Neural cell (in vitro differentiated cells): ENCODE data around the gene MYMK. TPM values are rescaled to one million over a fixed set of nuclear protein-coding genes. Genes with fewer than 3 reads are reported as not detected.

ENCODE experiments used
- H2AFZ ChIP-seq: fragments of 200-600, 300-800 bp; sonication (generic), shearing (Covaris generic); 2 replicates; pipeline ENCODE4 v1.6.0; 2014; ENCODE audit warnings: low read depth, mild to moderate bottlenecking, antibody characterized with exemption, low read length, moderate library complexity
- H3F3A ChIP-seq: fragments of 200-600 bp; shearing (Covaris generic); 2 replicates; pipeline ENCODE4 v1.6.1; 2016; ENCODE audit warnings: mild to moderate bottlenecking, moderate library complexity, mixed read lengths, antibody characterized with exemption, low read length; ENCODE audit not compliant: insufficient read depth, poor library complexity, severe bottlenecking
- H3K27ac ChIP-seq: fragments of 200-600, 300-800 bp; sonication (generic), shearing (Covaris generic); 2 replicates; pipeline ENCODE4 v1.5.1; 2014; ENCODE audit warnings: mild to moderate bottlenecking, low read length, moderate library complexity
- H3K27me3 ChIP-seq: fragments of 300-800, 200-600 bp; sonication (generic), shearing (Covaris generic); 2 replicates; pipeline ENCODE4 v1.6.0; 2014; ENCODE audit warnings: mild to moderate bottlenecking, low read depth, low read length, moderate library complexity; ENCODE audit not compliant: insufficient read depth
- H3K36me3 ChIP-seq: fragments of 300-800, 200-600 bp; sonication (generic), shearing (Covaris generic); 2 replicates; pipeline ENCODE4 v1.5.1; 2014; ENCODE audit warnings: mild to moderate bottlenecking, antibody characterized with exemption, low read length, moderate library complexity; ENCODE audit not compliant: insufficient read depth
- H3K4me2 ChIP-seq: fragments of 300-800, 200-600 bp; sonication (generic), shearing (Covaris generic); 2 replicates; pipeline ENCODE4 v1.6.0; 2014; ENCODE audit warnings: mild to moderate bottlenecking, low read length
- H3K4me3 ChIP-seq: fragments of 300-800, 200-600 bp; sonication (generic), shearing (Covaris generic); 2 replicates; pipeline ENCODE4 v1.5.1; 2014; ENCODE audit warnings: mild to moderate bottlenecking, low read length, moderate library complexity
- H3K79me2 ChIP-seq: fragments of 200-600 bp; shearing (Covaris generic); replicated peaks from 2 replicates; pipeline ENCODE4 v1.6.0; 2014; ENCODE audit warnings: mild to moderate bottlenecking, low read length, moderate library complexity; ENCODE audit not compliant: insufficient read depth
- H3K9ac ChIP-seq: fragments of 300-800, 200-600 bp; sonication (generic), shearing (Covaris generic); 2 replicates; pipeline ENCODE4 v1.6.1; 2016; ENCODE audit warnings: mild to moderate bottlenecking, low read length, mixed read lengths
- H3K9me2 ChIP-seq: fragments of 200-600 bp; shearing (Covaris generic); 2 replicates; pipeline ENCODE4 v1.6.1; 2016; ENCODE audit warnings: mild to moderate bottlenecking, low read length, mixed read lengths; ENCODE audit not compliant: insufficient read depth
- H3K9me3 ChIP-seq: fragments of 200-600, 300-800 bp; sonication (generic), shearing (Covaris generic); 2 replicates; pipeline ENCODE4 v1.6.1; 2016; ENCODE audit warnings: mild to moderate bottlenecking, mixed run types, low read length, moderate library complexity, mixed read lengths
- H4K20me1 ChIP-seq: fragments of 200-600 bp; shearing (Covaris generic); 2 replicates; pipeline ENCODE4 v1.6.1; 2016; ENCODE audit warnings: mild to moderate bottlenecking, mixed run types; ENCODE audit not compliant: insufficient read depth
- EP300 ChIP-seq: fragments of 450-650 bp; conservative IDR thresholded peaks from 2 replicates; pipeline ENCODE4 v1.6.1; 2014; ENCODE audit warnings: antibody characterized with exemption, mild to moderate bottlenecking, moderate library complexity; ENCODE audit not compliant: poor library complexity, severe bottlenecking
- EZH2 ChIP-seq: fragments of 200-600, 300-800 bp; shearing (Covaris generic), sonication (generic); IDR thresholded peaks from 2 replicates; pipeline ENCODE4 v1.6.1; 2014; ENCODE audit warnings: antibody characterized with exemption, low read length, borderline replicate concordance, mild to moderate bottlenecking; ENCODE audit not compliant: insufficient read depth, poor library complexity, severe bottlenecking
- MXI1 ChIP-seq: fragments of 450-650 bp; conservative IDR thresholded peaks from 2 replicates; pipeline ENCODE4 v1.6.1; 2014; ENCODE audit warnings: antibody characterized with exemption, mild to moderate bottlenecking; ENCODE audit not compliant: poor library complexity, severe bottlenecking
- POLR2AphosphoS5 ChIP-seq: IDR thresholded peaks from 2 replicates; pipeline ENCODE4 v1.6.1; 2012
- RAD21 ChIP-seq: fragments of 450-650 bp; conservative IDR thresholded peaks from 2 replicates; pipeline ENCODE4 v1.6.1; 2014; ENCODE audit warnings: antibody characterized with exemption, mild to moderate bottlenecking, moderate library complexity
- SMC3 ChIP-seq: fragments of 450-650 bp; conservative IDR thresholded peaks from 2 replicates; pipeline ENCODE4 v1.6.1; 2014; ENCODE audit warnings: antibody characterized with exemption, mild to moderate bottlenecking, moderate library complexity; ENCODE audit not compliant: poor library complexity
- TAF1 ChIP-seq: IDR thresholded peaks from 2 replicates; pipeline ENCODE4 v1.6.1; 2012; ENCODE audit warnings: low read depth
- polyA plus RNA-seq: library from polyadenylated mRNA; depleted of rRNA; stranded (reverse); fragments of >200 nt; gene quantifications from 2 replicates; pipeline ENCODE4 v1.2.3, GENCODE V29; 2014
- TF ChIP-seq, protein P1 (sequence below): IDR thresholded peaks from 2 replicates; pipeline ENCODE4 v1.6.1; 2012; ENCODE audit warnings: borderline replicate concordance
- TF ChIP-seq, protein P2 (sequence below): fragments of 450-650 bp; IDR thresholded peaks from 2 replicates; pipeline ENCODE4 v1.5.1; 2014; ENCODE audit warnings: antibody characterized with exemption, mild to moderate bottlenecking, moderate library complexity; ENCODE audit not compliant: poor library complexity, severe bottlenecking

Gene MYMK
- polyA plus RNA-seq, 1 donor from 2014 or later: not detected

DNA sequence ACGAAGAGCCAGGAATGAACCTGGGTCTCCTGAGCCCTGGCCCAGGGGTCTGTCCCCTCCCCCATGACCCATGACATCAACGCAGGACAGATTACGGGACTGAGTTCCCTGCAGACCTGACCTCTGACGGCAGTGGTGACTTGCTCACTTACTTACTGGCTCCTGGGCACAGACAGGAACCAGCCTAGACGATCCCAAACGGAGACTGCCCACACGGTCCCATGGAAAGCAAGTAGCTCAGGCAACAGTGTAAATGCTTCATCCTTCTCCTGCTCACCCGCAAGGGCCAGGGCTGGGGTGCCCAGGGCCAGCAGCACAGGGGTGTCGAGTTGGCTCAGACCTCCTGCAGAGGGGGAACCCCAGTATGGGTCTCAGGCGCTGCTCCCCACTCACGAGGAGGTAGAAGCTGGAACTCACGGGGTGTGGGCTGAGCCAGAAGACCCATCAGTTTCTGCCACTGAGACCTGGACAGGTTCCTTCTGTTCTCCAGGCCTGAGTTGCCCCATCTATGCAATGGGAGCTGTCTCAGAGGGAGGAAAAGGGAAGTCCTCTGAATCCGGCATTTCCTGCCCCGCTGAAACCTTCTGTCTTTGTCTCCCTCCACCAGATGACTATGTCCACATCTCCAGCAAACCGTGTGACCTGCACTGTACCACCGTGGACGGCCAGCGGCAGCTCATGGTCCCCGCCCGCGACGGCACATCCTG is 15.4 kb upstream of the MYMK start:
- Histone ChIP-seq H3K79me2 (no peaks in the 10 kb centered on the region), H3K4me2 (no peak overlapping the region), H3K36me3 (no peaks in the 10 kb centered on the region), H2AFZ (no peak overlapping the region), H3K9me3 (no peaks in the 10 kb centered on the region), H3K27me3 (no peaks in the 10 kb centered on the region), H3K9ac (no peak overlapping the region), H3K27ac (no peak overlapping the region), H3K4me3 (no peak overlapping the region), H3K9me2 (no peaks in the 10 kb centered on the region), H3F3A (no peaks in the 10 kb centered on the region), H4K20me1 (no peaks in the 10 kb centered on the region)
- TF ChIP-seq EZH2: no peak
- TF ChIP-seq RAD21: no peak
- TF ChIP-seq TAF1: no peak
- no peak for TF ChIP-seq POLR2AphosphoS5
- TF ChIP-seq SMC3: no peak
- TF ChIP-seq, protein P1, sequence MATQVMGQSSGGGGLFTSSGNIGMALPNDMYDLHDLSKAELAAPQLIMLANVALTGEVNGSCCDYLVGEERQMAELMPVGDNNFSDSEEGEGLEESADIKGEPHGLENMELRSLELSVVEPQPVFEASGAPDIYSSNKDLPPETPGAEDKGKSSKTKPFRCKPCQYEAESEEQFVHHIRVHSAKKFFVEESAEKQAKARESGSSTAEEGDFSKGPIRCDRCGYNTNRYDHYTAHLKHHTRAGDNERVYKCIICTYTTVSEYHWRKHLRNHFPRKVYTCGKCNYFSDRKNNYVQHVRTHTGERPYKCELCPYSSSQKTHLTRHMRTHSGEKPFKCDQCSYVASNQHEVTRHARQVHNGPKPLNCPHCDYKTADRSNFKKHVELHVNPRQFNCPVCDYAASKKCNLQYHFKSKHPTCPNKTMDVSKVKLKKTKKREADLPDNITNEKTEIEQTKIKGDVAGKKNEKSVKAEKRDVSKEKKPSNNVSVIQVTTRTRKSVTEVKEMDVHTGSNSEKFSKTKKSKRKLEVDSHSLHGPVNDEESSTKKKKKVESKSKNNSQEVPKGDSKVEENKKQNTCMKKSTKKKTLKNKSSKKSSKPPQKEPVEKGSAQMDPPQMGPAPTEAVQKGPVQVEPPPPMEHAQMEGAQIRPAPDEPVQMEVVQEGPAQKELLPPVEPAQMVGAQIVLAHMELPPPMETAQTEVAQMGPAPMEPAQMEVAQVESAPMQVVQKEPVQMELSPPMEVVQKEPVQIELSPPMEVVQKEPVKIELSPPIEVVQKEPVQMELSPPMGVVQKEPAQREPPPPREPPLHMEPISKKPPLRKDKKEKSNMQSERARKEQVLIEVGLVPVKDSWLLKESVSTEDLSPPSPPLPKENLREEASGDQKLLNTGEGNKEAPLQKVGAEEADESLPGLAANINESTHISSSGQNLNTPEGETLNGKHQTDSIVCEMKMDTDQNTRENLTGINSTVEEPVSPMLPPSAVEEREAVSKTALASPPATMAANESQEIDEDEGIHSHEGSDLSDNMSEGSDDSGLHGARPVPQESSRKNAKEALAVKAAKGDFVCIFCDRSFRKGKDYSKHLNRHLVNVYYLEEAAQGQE: no peak
- no peak for TF ChIP-seq EP300

DNA sequence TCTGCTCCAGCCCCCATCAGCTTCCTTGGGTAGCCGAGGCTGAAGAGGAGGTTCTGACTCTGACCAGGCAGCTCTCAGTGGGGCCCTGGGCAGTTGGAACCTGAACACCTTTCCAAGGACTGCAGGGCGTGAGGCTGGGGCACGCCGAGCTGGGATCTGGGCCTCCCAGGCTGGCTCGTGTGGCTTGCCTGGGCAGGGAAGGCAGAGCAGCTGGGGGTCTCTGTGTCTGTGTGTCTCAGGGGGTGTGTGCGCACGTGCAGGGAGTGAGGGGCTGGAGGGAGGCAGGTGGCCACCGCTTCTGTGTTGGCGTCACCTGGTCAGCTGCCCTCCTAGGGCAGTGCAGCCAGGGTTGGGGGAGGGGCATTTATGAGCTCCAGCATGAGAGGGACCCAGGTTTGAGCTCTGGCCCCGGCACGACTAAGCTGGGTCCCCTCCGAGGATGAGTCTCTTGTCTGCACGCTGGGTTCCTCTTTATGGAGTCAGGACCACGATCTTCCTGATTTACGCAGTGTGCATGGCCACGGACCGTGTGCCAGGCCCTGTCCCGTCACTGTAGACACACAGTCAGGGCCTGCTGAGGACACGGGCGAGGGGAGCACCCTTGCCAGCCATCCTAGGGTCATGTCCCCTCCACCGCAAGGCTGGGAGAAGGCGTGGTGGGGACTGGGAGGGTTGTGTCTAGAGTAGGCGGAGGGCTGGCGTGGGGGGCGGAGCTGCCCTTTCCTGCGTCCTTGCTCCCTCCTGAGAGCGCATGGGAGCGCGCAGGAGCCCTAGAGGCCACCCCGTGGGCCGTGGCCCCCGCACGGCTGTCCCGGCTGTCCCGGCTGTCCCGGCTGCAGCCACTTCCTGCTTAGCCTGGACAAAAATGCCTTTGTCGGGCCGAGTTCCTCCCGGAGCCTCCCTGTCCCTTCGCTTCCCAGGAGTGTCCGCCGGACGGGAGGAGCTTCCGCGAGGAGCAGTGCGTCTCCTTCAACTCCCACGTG is 14.4 kb upstream of the MYMK start:
- Histone ChIP-seq H3K27me3 (no peaks in the 10 kb centered on the region), H3K27ac (no peak overlapping the region), H3K79me2 (no peaks in the 10 kb centered on the region), H3K4me2 (no peak overlapping the region), H3K9ac (no peak overlapping the region), H3F3A (no peaks in the 10 kb centered on the region), H4K20me1 (no peaks in the 10 kb centered on the region), H3K4me3 (no peak overlapping the region), H2AFZ (no peak overlapping the region), H3K36me3 (no peaks in the 10 kb centered on the region), H3K9me2 (no peaks in the 10 kb centered on the region), H3K9me3 (no peaks in the 10 kb centered on the region)
- TF ChIP-seq, protein P2, sequence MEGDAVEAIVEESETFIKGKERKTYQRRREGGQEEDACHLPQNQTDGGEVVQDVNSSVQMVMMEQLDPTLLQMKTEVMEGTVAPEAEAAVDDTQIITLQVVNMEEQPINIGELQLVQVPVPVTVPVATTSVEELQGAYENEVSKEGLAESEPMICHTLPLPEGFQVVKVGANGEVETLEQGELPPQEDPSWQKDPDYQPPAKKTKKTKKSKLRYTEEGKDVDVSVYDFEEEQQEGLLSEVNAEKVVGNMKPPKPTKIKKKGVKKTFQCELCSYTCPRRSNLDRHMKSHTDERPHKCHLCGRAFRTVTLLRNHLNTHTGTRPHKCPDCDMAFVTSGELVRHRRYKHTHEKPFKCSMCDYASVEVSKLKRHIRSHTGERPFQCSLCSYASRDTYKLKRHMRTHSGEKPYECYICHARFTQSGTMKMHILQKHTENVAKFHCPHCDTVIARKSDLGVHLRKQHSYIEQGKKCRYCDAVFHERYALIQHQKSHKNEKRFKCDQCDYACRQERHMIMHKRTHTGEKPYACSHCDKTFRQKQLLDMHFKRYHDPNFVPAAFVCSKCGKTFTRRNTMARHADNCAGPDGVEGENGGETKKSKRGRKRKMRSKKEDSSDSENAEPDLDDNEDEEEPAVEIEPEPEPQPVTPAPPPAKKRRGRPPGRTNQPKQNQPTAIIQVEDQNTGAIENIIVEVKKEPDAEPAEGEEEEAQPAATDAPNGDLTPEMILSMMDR: no peak
- TF ChIP-seq, protein P1: no peak
- no peak for TF ChIP-seq EZH2
- no peak for TF ChIP-seq MXI1
- TF ChIP-seq POLR2AphosphoS5: no peak
- no peak for TF ChIP-seq SMC3
- TF ChIP-seq TAF1: no peak
- TF ChIP-seq RAD21: no peak
- no peak for TF ChIP-seq EP300
